Endothelial cell (in vitro differentiated cells): ENCODE results near the gene SLC23A2. TPM values are rescaled to one million over a fixed set of nuclear protein-coding genes. Genes with fewer than 3 reads are reported as not detected.
"Not testable (repeated sequence)": the region's sequence is repeated elsewhere in the genome, so short reads cannot be mapped to it uniquely, and the experiment has no call there.

Experiments
- DNase-seq: peaks from one replicate; pipeline ENCODE4 v3.0.0; 2021; ENCODE audit warnings: low spot score
- H3K27ac Mint-ChIP-seq: one replicate; pipeline ENCODE4 v1.8.0; 2021; ENCODE audit warnings: mixed read lengths, inconsistent platforms; ENCODE audit not compliant: unreplicated experiment
- H3K27me3 Mint-ChIP-seq: one replicate; pipeline ENCODE4 v1.8.0; 2021; ENCODE audit warnings: mild to moderate bottlenecking, moderate library complexity, mixed read lengths, inconsistent platforms; ENCODE audit not compliant: unreplicated experiment
- H3K36me3 Mint-ChIP-seq: one replicate; pipeline ENCODE4 v1.8.0; 2021; ENCODE audit warnings: mild to moderate bottlenecking, low read depth, mixed read lengths, inconsistent platforms; ENCODE audit not compliant: unreplicated experiment
- H3K4me1 Mint-ChIP-seq: one replicate; pipeline ENCODE4 v1.8.0; 2021; ENCODE audit warnings: mild to moderate bottlenecking, mixed read lengths, inconsistent platforms; ENCODE audit not compliant: unreplicated experiment
- H3K4me3 Mint-ChIP-seq: one replicate; pipeline ENCODE4 v1.8.0; 2021; ENCODE audit warnings: mild to moderate bottlenecking, mixed read lengths, inconsistent platforms; ENCODE audit not compliant: unreplicated experiment
- H3K9me3 Mint-ChIP-seq: one replicate; pipeline ENCODE4 v1.8.0; 2021; ENCODE audit warnings: mixed read lengths, inconsistent platforms; ENCODE audit not compliant: unreplicated experiment
- CTCF ChIP-seq: fragments of 200-600 bp; sonication (generic); IDR thresholded peaks from one replicate; pipeline ENCODE4 v1.5.0; 2021; ENCODE audit warnings: antibody characterized with exemption; ENCODE audit not compliant: unreplicated experiment
- total RNA-seq: library from RNA; stranded (reverse); fragmentation: NEBNext Ultra II Directional; extraction: Animal tissue kit (Norgen Biotek cat#: 25700); gene quantifications from one replicate; pipeline ENCODE4 v1.2.1, GENCODE V29; 2021; ENCODE audit not compliant: unreplicated experiment

Gene SLC23A2
- total RNA-seq, 1 donor from 2014 or later = 71.3 TPM

- Mint-ChIP-seq H3K4me3 (no peak overlapping the region), H3K36me3 (no peaks in the 10 kb centered on the region), H3K9me3 (no peaks in the 10 kb centered on the region), H3K27ac (no peak overlapping the region), H3K4me1 (no peaks in the 10 kb centered on the region), H3K27me3 (peaks cover 2% of the 10 kb centered on the region)
- TF ChIP-seq CTCF = no peak
- DNase-seq = no peak
These were observed 40.1 kb upstream of the SLC23A2 start for GRCh38 chr20:5041433-5041832.

- no peak for TF ChIP-seq CTCF
- no peak for DNase-seq
- Mint-ChIP-seq H3K27ac (no peak overlapping the region), H3K27me3 (peaks cover 2% of the 10 kb centered on the region), H3K4me1 (no peaks in the 10 kb centered on the region), H3K36me3 (no peaks in the 10 kb centered on the region), H3K4me3 (no peak overlapping the region), H3K9me3 (no peaks in the 10 kb centered on the region)
These were observed 39.0 kb upstream of the SLC23A2 start for GRCh38 chr20:5040345-5040744.

GRCh38 chr20:5039889-5040288, 38.6 kb upstream of the SLC23A2 start:
- H3K27me3 Mint-ChIP-seq = peaks cover 2% of the 10 kb centered on the region
- no peak overlapping the region for H3K4me3 Mint-ChIP-seq

GRCh38 chr20:5039255-5039657, 37.9 kb upstream of the SLC23A2 start:
- no peak for DNase-seq
- no peak overlapping the region for H3K4me3 Mint-ChIP-seq
- TF ChIP-seq CTCF = no peak
- no peaks in the 10 kb centered on the region for H3K9me3 Mint-ChIP-seq
- H3K36me3 Mint-ChIP-seq = no peaks in the 10 kb centered on the region
- H3K27me3 Mint-ChIP-seq = peaks cover 2% of the 10 kb centered on the region
- no peaks in the 10 kb centered on the region for H3K4me1 Mint-ChIP-seq
- no peak overlapping the region for H3K27ac Mint-ChIP-seq

More at GRCh38 chr20:5039889-5040288, 38.6 kb upstream of the SLC23A2 start:
- Mint-ChIP-seq H3K36me3 (no peaks in the 10 kb centered on the region), H3K9me3 (no peaks in the 10 kb centered on the region), H3K4me1 (no peaks in the 10 kb centered on the region), H3K27ac (no peak overlapping the region)
- TF ChIP-seq CTCF = no peak
- no peak for DNase-seq

GRCh38 chr20:5036828-5037227, 35.5 kb upstream of the SLC23A2 start:
- H3K9me3 Mint-ChIP-seq = no peaks in the 10 kb centered on the region
- DNase-seq = no peak
- no peaks in the 10 kb centered on the region for H3K4me1 Mint-ChIP-seq
- H3K4me3 Mint-ChIP-seq = no peak overlapping the region
- H3K27me3 Mint-ChIP-seq = peaks cover 2% of the 10 kb centered on the region
- no peak overlapping the region for H3K27ac Mint-ChIP-seq
- TF ChIP-seq CTCF = no peak
- H3K36me3 Mint-ChIP-seq = no peaks in the 10 kb centered on the region

GRCh38 chr20:5035518-5035917, 34.2 kb upstream of the SLC23A2 start:
- H3K36me3 Mint-ChIP-seq, H3K9me3 Mint-ChIP-seq, H3K4me3 Mint-ChIP-seq, DNase-seq, H3K4me1 Mint-ChIP-seq, H3K27me3 Mint-ChIP-seq, H3K27ac Mint-ChIP-seq: not testable (repeated sequence)
